Measurements from ENCODE around the gene ATG2B. TPM values are rescaled to one million over a fixed set of nuclear protein-coding genes. Genes with fewer than 3 reads are reported as not detected.

The ATG2B gene
- total RNA-seq, 2 donors from 2014 or later: 29.1 to 47.4 TPM

- H3K36me3 ChIP-seq: peaks cover 22% of the 10 kb centered on the region
- H3K4me1 ChIP-seq (ENCODE audit: control insufficient read depth in 1 of 2, low read depth in 2 of 2): no peaks in the 10 kb centered on the region
Measured at GRCh38 chr14:96284008-96284407, 79.1 kb downstream of the ATG2B start.

GRCh38 chr14:96281486-96281885, 81.7 kb downstream of the ATG2B start:
- TF ChIP-seq CTCF (IDR thresholded peaks at IDR 0.05): no peak
- no peaks in the 10 kb centered on the region for H3K27me3 ChIP-seq (replicated peaks; ENCODE audit: insufficient read depth)
- DNase-seq (ENCODE audit: low spot score) (no peak), ATAC-seq (ENCODE audit: insufficient number of reproducible peaks, low FRiP score, low read depth) (no peak)
- no peak overlapping the region for H3K27ac ChIP-seq
- H3K4me3 ChIP-seq: no peak overlapping the region
- peaks cover 22% of the 10 kb centered on the region for H3K36me3 ChIP-seq
- H3K4me1 ChIP-seq (ENCODE audit: control insufficient read depth in 1 of 2, low read depth in 2 of 2): no peaks in the 10 kb centered on the region
- H3K9me3 ChIP-seq: peaks cover 8% of the 10 kb centered on the region

More at GRCh38 chr14:96284008-96284407, 79.1 kb downstream of the ATG2B start:
- DNase-seq (ENCODE audit: low spot score): no peak
- Histone ChIP-seq H3K4me3 (no peak overlapping the region), H3K27ac (no peak overlapping the region), H3K9me3 (no peaks in the 10 kb centered on the region), H3K27me3 (replicated peaks; ENCODE audit: insufficient read depth) (no peaks in the 10 kb centered on the region)
- ATAC-seq (ENCODE audit: insufficient number of reproducible peaks, low FRiP score, low read depth): no peak
- TF ChIP-seq CTCF (IDR thresholded peaks at IDR 0.05): no peak

GRCh38 chr14:96280104-96280503, 83.0 kb downstream of the ATG2B start:
- Histone ChIP-seq H3K27me3 (replicated peaks; ENCODE audit: insufficient read depth) (no peaks in the 10 kb centered on the region), H3K4me1 (ENCODE audit: control insufficient read depth in 1 of 2, low read depth in 2 of 2) (no peaks in the 10 kb centered on the region), H3K4me3 (no peak overlapping the region), H3K9me3 (peaks cover 8% of the 10 kb centered on the region), H3K27ac (no peak overlapping the region), H3K36me3 (peaks cover 18% of the 10 kb centered on the region)
- DNase-seq (ENCODE audit: low spot score): no peak
- no peak for TF ChIP-seq CTCF (IDR thresholded peaks at IDR 0.05)
- no peak for ATAC-seq (ENCODE audit: insufficient number of reproducible peaks, low FRiP score, low read depth)

- Histone ChIP-seq H3K4me3 (no peak overlapping the region), H3K27me3 (replicated peaks; ENCODE audit: insufficient read depth) (no peaks in the 10 kb centered on the region), H3K4me1 (ENCODE audit: control insufficient read depth in 1 of 2, low read depth in 2 of 2) (no peaks in the 10 kb centered on the region), H3K27ac (no peak overlapping the region), H3K36me3 (peaks cover 18% of the 10 kb centered on the region), H3K9me3 (peaks cover 8% of the 10 kb centered on the region)
- ATAC-seq (ENCODE audit: insufficient number of reproducible peaks, low FRiP score, low read depth) (no peak), DNase-seq (ENCODE audit: low spot score) (no peak)
- TF ChIP-seq CTCF (IDR thresholded peaks at IDR 0.05): no peak
Measured at GRCh38 chr14:96279564-96279963, 83.6 kb downstream of the ATG2B start.

- no peak for TF ChIP-seq CTCF (IDR thresholded peaks at IDR 0.05)
- no peaks in the 10 kb centered on the region for H3K27me3 ChIP-seq (replicated peaks; ENCODE audit: insufficient read depth)
- DNase-seq (ENCODE audit: low spot score): no peak
- no peaks in the 10 kb centered on the region for H3K4me1 ChIP-seq (ENCODE audit: control insufficient read depth in 1 of 2, low read depth in 2 of 2)
- ATAC-seq (ENCODE audit: insufficient number of reproducible peaks, low FRiP score, low read depth): no peak
- peaks cover 6% of the 10 kb centered on the region for H3K36me3 ChIP-seq
- H3K4me3 ChIP-seq: no peak overlapping the region
- H3K9me3 ChIP-seq: peaks cover 8% of the 10 kb centered on the region
- no peak overlapping the region for H3K27ac ChIP-seq
Measured at GRCh38 chr14:96277890-96278289, 85.3 kb downstream of the ATG2B start.

All from thoracic aorta (tissue), 2 donors.